Measurements from ENCODE around the gene RPL32.

GRCh38 chr3:12884790-12885582 lies 43.6 kb upstream of the RPL32 start:
- TF ChIP-seq, protein P1, sequence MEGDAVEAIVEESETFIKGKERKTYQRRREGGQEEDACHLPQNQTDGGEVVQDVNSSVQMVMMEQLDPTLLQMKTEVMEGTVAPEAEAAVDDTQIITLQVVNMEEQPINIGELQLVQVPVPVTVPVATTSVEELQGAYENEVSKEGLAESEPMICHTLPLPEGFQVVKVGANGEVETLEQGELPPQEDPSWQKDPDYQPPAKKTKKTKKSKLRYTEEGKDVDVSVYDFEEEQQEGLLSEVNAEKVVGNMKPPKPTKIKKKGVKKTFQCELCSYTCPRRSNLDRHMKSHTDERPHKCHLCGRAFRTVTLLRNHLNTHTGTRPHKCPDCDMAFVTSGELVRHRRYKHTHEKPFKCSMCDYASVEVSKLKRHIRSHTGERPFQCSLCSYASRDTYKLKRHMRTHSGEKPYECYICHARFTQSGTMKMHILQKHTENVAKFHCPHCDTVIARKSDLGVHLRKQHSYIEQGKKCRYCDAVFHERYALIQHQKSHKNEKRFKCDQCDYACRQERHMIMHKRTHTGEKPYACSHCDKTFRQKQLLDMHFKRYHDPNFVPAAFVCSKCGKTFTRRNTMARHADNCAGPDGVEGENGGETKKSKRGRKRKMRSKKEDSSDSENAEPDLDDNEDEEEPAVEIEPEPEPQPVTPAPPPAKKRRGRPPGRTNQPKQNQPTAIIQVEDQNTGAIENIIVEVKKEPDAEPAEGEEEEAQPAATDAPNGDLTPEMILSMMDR (IDR thresholded peaks at IDR 0.05), result no peak
- TF ChIP-seq EP300 (IDR thresholded peaks at IDR 0.05) (no peak), POLR2A (IDR thresholded peaks at IDR 0.05) (no peak)
